GM21526 (cell line): ENCODE data around the gene CFAP161.
"Not testable (repeated sequence)": the region's sequence is repeated elsewhere in the genome, so short reads cannot be mapped to it uniquely, and the experiment has no call there.

Experiments
- ATAC-seq: cut with Tn5 transposase; IDR thresholded peaks from one replicate; pipeline ENCODE4 v1.9.1; 2021; ENCODE audit warnings: moderate library complexity; ENCODE audit not compliant: unreplicated experiment, low FRiP score

Gene CFAP161

DNA sequence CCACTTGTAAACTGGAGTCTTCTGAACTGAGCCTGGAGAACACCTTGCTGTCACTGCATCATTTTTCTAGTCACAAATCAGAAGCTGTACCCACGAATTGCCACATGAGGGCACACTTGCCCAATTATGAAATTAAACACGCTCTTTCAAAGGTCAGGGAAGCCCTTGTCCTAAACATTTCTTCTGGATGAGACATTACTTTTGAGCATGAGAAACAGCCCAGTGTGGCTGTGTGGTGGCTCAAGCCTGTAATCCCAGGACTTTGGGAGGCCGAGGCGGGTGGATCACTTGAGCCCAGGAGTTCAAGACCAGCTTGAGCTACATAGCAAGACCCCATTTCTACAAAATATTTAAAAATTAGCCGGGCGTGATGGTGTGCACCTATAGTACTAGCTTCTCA is 27.5 kb upstream of the CFAP161 start:
- no peak for ATAC-seq

- ATAC-seq = no peak
These were observed 26.2 kb upstream of the CFAP161 start for GRCh38 chr15:81107889-81108288.

DNA sequence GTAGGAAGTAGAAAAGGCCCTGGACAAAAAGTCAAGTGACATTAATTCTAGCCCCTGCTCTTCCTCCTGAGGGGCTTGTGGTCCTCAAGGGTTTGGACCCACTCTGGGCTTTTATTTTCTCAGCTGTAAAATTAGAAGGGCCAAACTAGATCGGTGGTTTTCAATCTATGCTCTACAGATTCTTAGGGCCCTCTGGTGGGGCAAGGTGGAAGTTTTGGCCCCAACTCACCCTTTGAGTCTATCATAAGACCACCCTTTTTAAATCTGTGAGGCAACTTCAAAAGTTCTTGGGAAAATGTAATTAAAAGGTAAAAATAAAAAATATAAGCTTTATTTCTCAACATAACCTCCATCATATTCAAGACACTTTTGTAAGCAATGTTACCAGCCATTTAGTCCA is 25.6 kb upstream of the CFAP161 start:
- no peak for ATAC-seq

DNA sequence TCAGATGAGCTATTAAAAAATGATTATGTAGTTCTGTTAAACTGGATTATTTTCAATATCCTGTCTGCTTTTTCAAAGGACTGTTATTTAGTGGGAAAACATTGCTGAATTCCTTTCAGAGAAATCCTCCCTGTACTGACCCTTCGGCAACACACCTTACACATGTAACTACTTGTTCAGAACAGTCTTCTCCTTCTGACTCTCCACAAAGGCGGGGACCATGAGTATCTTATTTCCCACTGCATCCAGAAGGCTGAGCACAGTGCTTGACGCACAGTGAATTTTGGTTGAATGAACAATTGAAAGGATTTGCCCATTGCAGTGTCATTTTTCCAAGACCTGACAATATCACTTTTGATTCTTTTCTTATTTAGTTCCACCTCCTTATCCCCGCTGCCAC is 23.1 kb upstream of the CFAP161 start:
- ATAC-seq = no peak

GRCh38 chr15:81111510-81112470 is 22.3 kb upstream of the CFAP161 start:
- peak; percentile 65 for ATAC-seq

- ATAC-seq = no peak
These were observed 20.8 kb upstream of the CFAP161 start for GRCh38 chr15:81113204-81113657.

- no peak for ATAC-seq
These were observed 20.2 kb upstream of the CFAP161 start for GRCh38 chr15:81113861-81114291.

DNA sequence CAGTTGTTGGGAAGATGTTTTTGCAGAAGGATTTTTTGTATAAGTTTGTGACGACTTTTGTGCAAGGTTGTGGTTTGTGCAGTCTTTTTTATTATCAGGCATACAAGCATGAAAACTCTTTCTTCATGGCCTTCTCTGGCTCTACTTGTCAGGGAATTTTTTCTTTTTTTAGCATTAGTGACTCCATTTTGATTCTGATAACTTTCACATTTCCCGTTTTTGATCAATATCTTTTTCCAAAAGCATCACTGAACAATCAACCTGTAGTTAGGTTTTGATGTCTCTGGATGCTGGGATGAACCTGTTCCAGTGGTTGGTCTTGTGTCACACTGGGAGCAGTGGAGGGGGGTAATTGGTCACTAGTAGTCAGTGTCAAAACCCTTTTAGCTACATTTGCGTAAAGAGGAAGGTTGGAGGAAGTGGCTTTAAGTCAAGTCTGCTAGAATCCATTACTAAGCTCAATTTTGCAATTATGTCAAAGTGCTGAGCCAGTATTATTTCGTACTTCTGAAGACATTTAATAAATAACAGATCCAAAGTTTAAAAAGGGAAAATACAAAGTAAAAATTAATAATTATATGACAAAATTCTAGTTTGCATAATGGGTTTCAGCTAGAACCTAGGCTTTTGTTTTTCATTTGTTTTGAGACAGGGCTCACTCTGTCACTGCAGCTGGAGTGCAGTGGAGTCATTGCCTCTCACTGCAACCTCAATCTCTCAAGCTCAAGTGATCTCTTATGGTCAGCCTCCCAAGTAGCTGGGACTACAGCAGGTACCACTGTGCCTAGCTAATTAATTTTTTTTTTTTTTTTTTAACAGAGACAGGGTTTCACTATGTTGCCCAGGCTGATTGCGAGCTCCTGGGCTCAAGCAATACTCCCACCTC is 18.8 kb upstream of the CFAP161 start:
- ATAC-seq = no peak

- ATAC-seq = no peak
These were observed 16.9 kb upstream of the CFAP161 start for GRCh38 chr15:81117136-81117535.

DNA sequence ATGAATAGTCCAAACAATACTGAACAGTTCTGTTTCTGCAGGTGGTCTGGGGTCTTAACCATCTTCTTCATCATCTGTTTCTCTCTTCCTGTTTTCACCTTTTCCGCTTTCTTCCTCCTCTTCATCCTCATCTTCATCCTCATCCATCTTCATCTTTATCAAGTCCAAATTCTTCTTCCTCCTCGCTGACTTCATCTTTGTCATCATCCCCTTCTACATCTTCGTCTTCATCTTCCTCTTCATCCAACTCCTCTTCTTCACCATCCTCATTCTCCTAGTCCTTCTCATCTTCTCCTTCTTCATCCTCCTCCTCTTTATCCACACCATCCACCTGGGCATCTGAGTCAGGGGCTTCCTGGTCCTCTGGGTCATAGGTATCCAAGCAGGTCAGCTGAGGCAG is 16.5 kb upstream of the CFAP161 start:
- ATAC-seq = no peak

GRCh38 chr15:81118361-81118760 is 15.7 kb upstream of the CFAP161 start:
- ATAC-seq = no peak

- no peak for ATAC-seq
These were observed 14.0 kb upstream of the CFAP161 start for GRCh38 chr15:81120069-81120468.

GRCh38 chr15:81126892-81127291 is 7.2 kb upstream of the CFAP161 start:
- ATAC-seq = no peak

DNA sequence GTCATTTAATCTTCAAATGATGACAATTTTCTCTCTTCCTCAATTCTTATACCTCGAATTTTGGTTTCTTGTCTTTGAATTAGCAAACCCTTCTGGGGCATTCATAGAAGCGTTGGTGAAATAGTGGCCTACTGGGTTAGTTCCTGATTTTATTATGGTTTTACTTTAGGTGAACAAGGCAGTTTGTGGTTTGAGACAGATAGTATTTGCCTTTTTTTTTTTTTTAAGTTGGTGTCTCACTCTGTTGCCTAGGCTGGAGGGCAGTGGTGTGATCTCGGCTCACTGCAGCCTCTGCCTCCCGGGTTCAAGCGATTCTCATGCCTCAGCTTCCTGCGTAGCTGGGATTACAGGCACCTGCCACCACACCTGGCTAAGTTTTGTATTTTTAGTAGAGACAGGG is 7.4 kb downstream of the CFAP161 start:
- not testable (repeated sequence) for ATAC-seq

DNA sequence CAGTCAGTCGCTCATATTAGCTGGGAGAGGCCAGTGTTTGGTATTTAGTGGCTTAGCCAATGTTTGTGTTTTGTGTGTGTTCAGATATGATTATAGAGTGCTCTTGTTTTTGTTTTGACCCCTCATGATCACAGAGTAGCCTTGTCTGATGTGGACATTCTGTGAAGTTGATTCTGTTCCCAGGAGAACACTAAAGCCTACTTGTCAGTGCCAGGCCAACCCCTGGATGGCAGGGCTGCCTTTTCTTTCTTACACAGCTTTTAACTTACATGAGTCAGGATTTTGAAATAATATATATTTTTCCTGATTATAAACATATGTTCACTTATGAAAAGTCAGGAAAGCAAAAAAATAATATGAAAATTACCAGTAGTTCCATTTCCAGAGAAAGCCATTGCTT is 11.9 kb downstream of the CFAP161 start:
- ATAC-seq = no peak

DNA sequence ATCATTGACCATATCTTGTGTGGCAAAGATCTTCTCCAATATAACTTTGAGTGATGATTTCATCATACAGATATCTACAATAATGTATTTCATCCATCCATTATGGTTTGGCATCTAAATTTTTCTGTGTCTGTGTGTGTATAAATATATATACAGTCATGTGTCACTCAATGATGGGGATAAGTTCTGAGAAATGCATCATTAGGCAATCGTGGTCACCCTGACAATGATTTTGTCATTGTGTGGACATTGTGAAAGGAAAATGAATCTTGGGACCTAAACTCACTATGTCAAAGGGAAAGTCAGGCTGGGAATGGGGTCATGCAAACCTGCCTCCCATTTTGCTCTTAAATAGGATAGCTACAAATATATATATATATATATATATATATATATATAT is 12.4 kb downstream of the CFAP161 start:
- no peak for ATAC-seq

GRCh38 chr15:81151389-81151788 is 17.3 kb downstream of the CFAP161 start:
- no peak for ATAC-seq

DNA sequence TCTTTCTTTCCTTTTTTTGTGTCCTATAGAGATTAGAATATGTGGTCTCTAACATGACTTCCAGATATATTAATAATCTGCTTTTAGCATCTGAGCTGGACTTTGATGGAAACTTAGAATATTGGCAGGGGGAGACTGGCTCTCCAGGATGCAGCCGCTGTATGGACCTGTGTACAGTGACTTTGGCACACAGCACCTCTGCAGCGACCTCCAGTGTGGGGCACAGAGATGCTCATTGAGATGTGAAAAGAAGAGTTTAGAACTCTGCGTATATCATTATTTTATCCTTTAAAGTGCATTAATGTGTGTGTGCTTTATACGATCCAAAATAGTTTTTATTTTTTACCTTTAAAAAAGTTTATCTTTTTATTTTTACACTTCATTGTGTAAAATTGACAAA is 18.3 kb downstream of the CFAP161 start:
- ATAC-seq = no peak

DNA sequence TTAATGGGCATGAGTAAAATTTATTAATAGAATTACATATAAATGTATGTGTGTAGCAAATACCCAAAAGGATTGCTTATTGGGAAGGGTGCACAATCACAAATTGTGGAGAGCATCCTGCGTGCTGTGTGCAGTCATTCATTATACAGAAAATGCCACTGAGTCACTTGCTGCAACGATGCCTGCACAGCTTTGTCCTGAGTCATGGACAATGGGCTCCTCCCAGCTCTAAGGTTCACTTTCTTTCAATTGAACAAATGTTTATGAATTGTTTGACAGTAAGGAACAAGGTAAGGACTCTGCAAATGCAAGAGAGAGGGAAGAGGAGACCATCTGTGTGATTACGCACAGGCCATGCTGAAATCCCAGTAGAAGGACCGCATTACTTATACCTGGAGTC is 18.7 kb downstream of the CFAP161 start:
- no peak for ATAC-seq

DNA sequence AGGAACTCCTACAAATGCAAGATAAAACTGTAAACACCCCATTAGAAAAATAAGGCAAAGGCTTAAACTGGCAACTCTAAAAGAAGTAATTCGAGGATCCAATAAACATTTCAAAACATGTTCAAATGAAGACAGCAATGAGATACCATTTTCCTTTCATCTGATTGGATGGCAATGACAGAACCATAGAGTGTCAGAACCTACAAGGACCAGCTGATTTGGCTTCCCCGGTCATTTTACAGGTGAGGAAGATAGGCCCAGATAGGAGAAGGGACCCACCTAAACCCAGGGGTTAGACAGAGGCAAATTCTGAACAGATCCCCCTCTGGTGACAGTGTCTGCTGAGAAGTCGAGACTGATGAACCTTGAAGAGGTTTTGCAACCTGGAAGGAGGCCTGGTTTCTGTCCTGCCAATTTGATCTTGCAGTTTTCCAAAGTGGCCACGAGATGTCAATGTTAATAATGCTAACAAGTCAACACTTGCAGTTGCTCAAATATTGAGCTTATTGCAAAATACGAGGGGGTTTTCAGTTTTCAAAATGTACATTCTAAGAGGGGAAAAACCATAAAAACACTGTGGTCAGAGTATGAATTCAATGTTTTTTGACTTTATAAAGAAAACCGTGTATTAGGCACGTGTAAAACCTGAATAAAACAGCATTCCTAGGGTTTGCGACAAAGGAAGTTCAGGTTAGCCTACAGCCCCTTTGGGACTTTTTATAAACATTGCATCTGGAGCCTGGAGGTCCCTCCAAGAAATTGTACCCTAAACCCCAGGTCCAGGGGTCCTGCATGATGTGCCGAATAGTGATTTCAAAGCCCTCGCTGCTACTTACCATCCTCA is 21.5 kb downstream of the CFAP161 start:
- no peak for ATAC-seq
